Prostate gland (tissue), 2 donors: ENCODE results near the gene OR52M1. TPM values are rescaled to one million over a fixed set of nuclear protein-coding genes. Genes with fewer than 3 reads are reported as not detected.

Experiments used
- DNase-seq: peaks from one replicate; pipeline ENCODE4 v3.0.0-alpha.2; 2019; ENCODE audit warnings: low spot score
- H3K27ac ChIP-seq, 2 donors: fragments of 200-600 bp; sonication (generic); 2 replicates each; pipeline ENCODE4 v1.5.1; 2017 to 2019
- H3K27me3 ChIP-seq: fragments of 200-600 bp; sonication (generic); replicated peaks from 2 replicates; pipeline ENCODE4 v1.5.1; 2019; ENCODE audit not compliant: insufficient read depth
- H3K36me3 ChIP-seq, 2 donors: fragments of 200-600 bp; sonication (generic); 1 replicate in 1 of 2; 2 replicates in 1 of 2; pipeline versions ENCODE4 v1.5.1 to v1.8.1; 2017 to 2019
- H3K4me1 ChIP-seq: fragments of 200-600 bp; sonication (generic); replicated peaks from 2 replicates; pipeline ENCODE4 v1.5.1; 2019
- H3K4me3 ChIP-seq, 2 donors: fragments of 200-600 bp; sonication (generic); 2 replicates each; pipeline ENCODE4 v1.5.1; 2017 to 2019
- H3K9me3 ChIP-seq: fragments of 200-600 bp; sonication (generic); 2 replicates; pipeline ENCODE4 v1.5.1; 2017
- POLR2A ChIP-seq: fragments of 450-650 bp; IDR thresholded peaks from one replicate; pipeline ENCODE4 v1.6.1; 2016; ENCODE audit warnings: antibody characterized with exemption, mild to moderate bottlenecking
- POLR2AphosphoS5 ChIP-seq: sonication (generic); formaldehyde crosslinking; IDR thresholded peaks from one replicate; pipeline ENCODE4 v1.6.1; 2017; ENCODE audit warnings: antibody characterized with exemption
- WGBS: methylation state at CpG from one replicate; pipeline ENCODE4 v1.1.5; 2018; 5-methylcytosine and 5-hydroxymethylcytosine counted together
- intact Hi-C: fragments of 100-400 bp; cut with DNase I; formaldehyde crosslinking; loops from one replicate; pipeline ENCODE4 v1.14.2; 2022
- total RNA-seq, 2 donors: library from RNA; depleted of rRNA; stranded (reverse); fragments of >200 nt; gene quantifications; one replicate each; pipeline ENCODE4 v1.1.0, GENCODE V29; 2016
- TF ChIP-seq, protein P1 (sequence below), 4 experiments: fragments of 200-600 bp in 2 of 4; fragments of 450-650 bp in 2 of 4; sonication (generic) in 2 of 4; IDR thresholded peaks; 1 replicate in 3 of 4; 2 replicates in 1 of 4; pipeline ENCODE4 v1.5.1; 2016 to 2019; ENCODE audit warnings: antibody characterized with exemption in 4 of 4, mild to moderate bottlenecking in 2 of 4, moderate library complexity in 2 of 4

Gene OR52M1
- total RNA-seq, 2 donors from 2014 or later, result not detected

DNA sequence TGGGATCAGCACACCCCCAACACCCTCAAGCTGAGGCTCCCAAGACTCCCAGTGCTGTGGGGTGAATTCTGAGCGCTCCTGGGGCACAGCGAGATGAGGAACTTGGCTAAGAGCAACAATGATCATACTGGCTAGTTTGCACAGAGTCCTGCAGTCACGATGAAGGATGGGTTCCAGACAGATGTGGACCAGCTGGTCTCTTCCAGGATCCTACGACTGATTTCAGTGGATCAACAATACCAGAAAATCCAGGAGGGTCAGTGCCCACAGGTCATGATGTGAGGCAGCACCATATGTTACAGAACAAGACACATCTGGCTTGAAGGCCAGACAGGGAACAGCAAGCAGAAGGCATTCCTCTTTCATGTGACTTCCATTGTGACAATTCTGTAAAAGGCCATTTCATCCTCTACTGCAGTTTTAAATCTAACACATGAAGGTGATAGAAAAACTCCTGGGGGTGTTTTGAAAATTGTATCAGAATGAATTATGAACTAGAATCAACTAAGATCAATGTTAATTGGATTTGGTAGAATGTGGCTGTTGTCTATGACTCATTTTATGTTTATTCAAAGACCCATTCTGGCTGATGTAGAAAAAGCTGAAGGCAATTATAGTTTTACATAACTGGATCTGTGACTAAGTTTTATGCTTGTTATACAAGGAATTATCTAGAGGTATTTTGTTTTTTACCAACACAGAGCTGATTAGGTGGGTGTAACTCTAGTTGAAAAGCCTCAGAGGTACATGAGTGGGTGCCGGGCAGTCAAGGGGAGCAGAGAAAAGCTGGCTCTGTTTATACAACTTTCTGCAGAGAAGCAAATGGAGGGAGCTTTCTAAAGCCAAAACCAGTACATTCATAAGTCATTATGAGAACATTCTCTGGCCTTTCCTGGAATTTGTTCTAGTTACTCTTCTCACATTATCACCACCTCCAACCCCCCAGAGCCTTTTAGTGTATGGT, 33.4 kb upstream of the OR52M1 start:
- no peak overlapping the region for H3K27ac ChIP-seq
- intact Hi-C loops, result no loop called here
- DNase-seq, result no peak

DNA sequence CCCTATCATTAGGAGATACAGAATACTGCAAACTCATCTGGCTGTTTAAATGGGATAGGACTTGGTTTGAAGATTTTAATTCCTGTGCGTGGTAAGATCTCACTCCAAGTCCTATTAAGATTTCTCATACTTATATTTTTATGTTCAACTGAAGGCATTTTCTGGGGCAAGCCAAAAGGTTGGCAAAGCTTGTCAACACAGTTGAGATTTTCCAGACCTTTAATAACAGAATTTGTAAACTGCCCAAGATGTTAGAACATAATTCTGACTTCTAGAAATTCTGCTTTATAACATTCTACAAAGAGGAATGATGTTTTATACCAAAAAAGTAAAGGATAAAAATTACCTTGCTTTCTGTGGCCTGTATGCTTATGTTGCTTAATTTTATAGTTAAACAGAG, 30.8 kb upstream of the OR52M1 start:
- DNase-seq, result no peak
- Histone ChIP-seq H3K4me1 (no peaks in the 10 kb centered on the region), H3K9me3 (no peaks in the 10 kb centered on the region), H3K36me3 (no peaks in the 10 kb centered on the region), H3K27me3 (no peaks in the 10 kb centered on the region), H3K27ac (no peak overlapping the region), H3K4me3 (no peak overlapping the region)
- intact Hi-C loops, result no loop called here
- 96% methylated on average over 1 of the region's 1 CpG for WGBS
- TF ChIP-seq POLR2AphosphoS5 (no peak), POLR2A (no peak)
- TF ChIP-seq, protein P1, sequence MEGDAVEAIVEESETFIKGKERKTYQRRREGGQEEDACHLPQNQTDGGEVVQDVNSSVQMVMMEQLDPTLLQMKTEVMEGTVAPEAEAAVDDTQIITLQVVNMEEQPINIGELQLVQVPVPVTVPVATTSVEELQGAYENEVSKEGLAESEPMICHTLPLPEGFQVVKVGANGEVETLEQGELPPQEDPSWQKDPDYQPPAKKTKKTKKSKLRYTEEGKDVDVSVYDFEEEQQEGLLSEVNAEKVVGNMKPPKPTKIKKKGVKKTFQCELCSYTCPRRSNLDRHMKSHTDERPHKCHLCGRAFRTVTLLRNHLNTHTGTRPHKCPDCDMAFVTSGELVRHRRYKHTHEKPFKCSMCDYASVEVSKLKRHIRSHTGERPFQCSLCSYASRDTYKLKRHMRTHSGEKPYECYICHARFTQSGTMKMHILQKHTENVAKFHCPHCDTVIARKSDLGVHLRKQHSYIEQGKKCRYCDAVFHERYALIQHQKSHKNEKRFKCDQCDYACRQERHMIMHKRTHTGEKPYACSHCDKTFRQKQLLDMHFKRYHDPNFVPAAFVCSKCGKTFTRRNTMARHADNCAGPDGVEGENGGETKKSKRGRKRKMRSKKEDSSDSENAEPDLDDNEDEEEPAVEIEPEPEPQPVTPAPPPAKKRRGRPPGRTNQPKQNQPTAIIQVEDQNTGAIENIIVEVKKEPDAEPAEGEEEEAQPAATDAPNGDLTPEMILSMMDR (IDR thresholded peaks at IDR 0.05), result no peak

More for the DNA sequence above, 33.4 kb upstream of the OR52M1 start:
- 44% methylated on average over 4 of the region's 5 CpGs for WGBS
- no peaks in the 10 kb centered on the region for H3K9me3 ChIP-seq
- TF ChIP-seq, protein P1 (IDR thresholded peaks at IDR 0.05), result no peak
- TF ChIP-seq POLR2AphosphoS5 (no peak), POLR2A (no peak)
- no peaks in the 10 kb centered on the region for H3K36me3 ChIP-seq
- H3K4me1 ChIP-seq, result no peaks in the 10 kb centered on the region
- H3K4me3 ChIP-seq, result no peak overlapping the region
- H3K27me3 ChIP-seq, result no peaks in the 10 kb centered on the region

DNA sequence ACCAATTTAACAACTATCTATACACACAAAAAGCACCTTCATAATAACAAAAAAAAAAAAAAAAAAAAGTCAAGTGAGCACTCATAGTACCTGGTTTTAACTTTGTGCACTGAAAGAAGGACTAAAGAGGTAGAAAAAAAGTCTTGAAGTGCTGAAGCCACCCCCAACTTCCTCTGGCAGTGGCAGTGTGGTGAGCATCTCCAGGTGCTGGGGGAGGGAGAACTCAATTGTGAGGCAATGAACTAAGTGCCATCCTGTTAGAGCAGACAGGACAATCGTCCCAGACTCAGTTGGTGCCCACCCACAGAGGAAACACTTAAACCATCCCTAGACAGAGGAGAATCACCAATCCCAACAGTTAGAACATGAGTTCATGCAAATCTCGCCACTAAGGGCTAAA, 22.7 kb upstream of the OR52M1 start:
- no peak overlapping the region for H3K27ac ChIP-seq
- intact Hi-C loops, result no loop called here
- no peak overlapping the region for H3K4me3 ChIP-seq
- no peaks in the 10 kb centered on the region for H3K4me1 ChIP-seq
- TF ChIP-seq POLR2A, result no peak
- TF ChIP-seq, protein P1 (IDR thresholded peaks at IDR 0.05), result no peak
- DNase-seq, result no peak
- no peaks in the 10 kb centered on the region for H3K9me3 ChIP-seq
- no peaks in the 10 kb centered on the region for H3K27me3 ChIP-seq
- WGBS, result 48% methylated on average over 2 of the region's 2 CpGs
- H3K36me3 ChIP-seq, result no peaks in the 10 kb centered on the region

DNA sequence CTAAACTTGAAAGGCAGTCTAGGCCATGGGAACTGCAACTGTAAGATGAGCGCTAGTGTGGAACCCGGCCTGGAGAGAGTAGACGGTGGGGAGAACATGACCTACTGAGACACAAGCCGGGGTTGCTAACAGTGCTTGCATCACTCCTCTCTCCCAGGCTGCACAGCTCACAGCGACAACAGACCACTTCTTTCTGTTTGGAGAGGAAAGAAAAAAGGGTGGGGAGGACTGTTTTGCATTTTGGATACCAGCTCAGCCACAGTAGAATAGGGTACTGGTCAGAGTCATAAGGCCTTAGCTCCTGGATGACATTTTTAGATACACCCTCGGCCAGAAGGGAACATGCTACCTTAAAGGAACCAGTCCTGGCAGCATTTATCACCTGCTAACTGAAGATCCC, 22.2 kb upstream of the OR52M1 start:
- Histone ChIP-seq H3K27ac (no peak overlapping the region), H3K9me3 (no peaks in the 10 kb centered on the region), H3K4me1 (no peaks in the 10 kb centered on the region), H3K27me3 (no peaks in the 10 kb centered on the region), H3K36me3 (no peaks in the 10 kb centered on the region), H3K4me3 (no peak overlapping the region)
- 82% methylated on average over 6 of the region's 6 CpGs for WGBS
- TF ChIP-seq POLR2AphosphoS5, result no peak
- no peak for TF ChIP-seq POLR2A
- TF ChIP-seq, protein P1 (IDR thresholded peaks at IDR 0.05), result no peak
- no peak for DNase-seq
- intact Hi-C loops, result no loop called here

DNA sequence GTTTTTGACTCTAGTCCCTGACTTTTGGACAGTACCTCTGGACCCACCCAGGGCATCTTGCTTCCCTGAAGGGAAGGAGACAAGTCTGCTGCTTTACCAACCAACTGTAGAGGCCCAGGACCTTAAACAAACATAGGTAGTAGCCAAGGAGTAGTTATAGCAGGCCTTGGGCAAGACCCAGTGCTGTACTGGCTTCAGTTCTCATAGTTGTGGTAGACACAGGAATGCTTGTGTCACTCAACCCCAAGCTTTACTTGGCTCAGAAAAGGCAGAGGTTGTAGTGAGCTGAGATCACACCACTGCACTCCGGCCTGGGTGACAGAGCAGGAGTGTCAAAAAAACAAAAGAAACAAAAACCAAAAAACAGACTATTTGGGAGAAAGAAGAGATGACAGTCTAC, 21.3 kb upstream of the OR52M1 start:
- no peak for DNase-seq

More for the DNA sequence above, 21.3 kb upstream of the OR52M1 start:
- 64% methylated on average over 1 of the region's 1 CpG for WGBS
- no peaks in the 10 kb centered on the region for H3K27me3 ChIP-seq
- H3K27ac ChIP-seq, result no peak overlapping the region
- H3K9me3 ChIP-seq, result no peaks in the 10 kb centered on the region
- intact Hi-C loops, result no loop called here
- H3K4me3 ChIP-seq, result no peak overlapping the region
- H3K36me3 ChIP-seq, result no peaks in the 10 kb centered on the region
- no peaks in the 10 kb centered on the region for H3K4me1 ChIP-seq
- TF ChIP-seq POLR2AphosphoS5 (no peak), POLR2A (no peak)
- TF ChIP-seq, protein P1 (IDR thresholded peaks at IDR 0.05), result no peak
